Keratinocyte (primary cell): ENCODE data around the gene LRRIQ4.

Experiments
- CTCF ChIP-seq, 3 experiments: IDR thresholded peaks in 1 of 3; conservative IDR thresholded peaks in 1 of 3; optimal IDR thresholded peaks in 1 of 3; 2 replicates in 2 of 3; 3 replicates in 1 of 3; pipeline versions ENCODE3 to v1.5.1; 2011; ENCODE audit warnings: low read length in 3 of 3, mild to moderate bottlenecking in 3 of 3, moderate library complexity in 2 of 3, control low read depth in 1 of 3, inconsistent platforms in 1 of 3; ENCODE audit not compliant: insufficient read depth in 2 of 3; ENCODE audit errors: extremely low read depth in 1 of 3
- EZH2 ChIP-seq: IDR thresholded peaks from one replicate; pipeline ENCODE4 v1.6.1; 2012; ENCODE audit warnings: inconsistent platforms, mild to moderate bottlenecking, low read length, moderate library complexity

- TF ChIP-seq CTCF (optimal IDR thresholded peaks at IDR 0.05 in 1 of 3, IDR thresholded peaks at IDR 0.05 in 1 of 3, conservative IDR thresholded peaks at IDR 0.05 in 1 of 3; ENCODE audit: extremely low read depth in 1 of 3, insufficient read depth in 2 of 3, low read length in 3 of 3) (no peak), EZH2 (no peak)
Observed at GRCh38 chr3:169865176-169865767, 52.6 kb downstream of the LRRIQ4 start.
